ENCODE measurements around the gene SMURF2.

SMURF2 gene

GRCh38 chr17:64532409-64532808 is 129.7 kb downstream of the SMURF2 start:
- no peak for DNase-seq

- no peak for DNase-seq
Observed at GRCh38 chr17:64531955-64532371, 130.1 kb downstream of the SMURF2 start.

DNA sequence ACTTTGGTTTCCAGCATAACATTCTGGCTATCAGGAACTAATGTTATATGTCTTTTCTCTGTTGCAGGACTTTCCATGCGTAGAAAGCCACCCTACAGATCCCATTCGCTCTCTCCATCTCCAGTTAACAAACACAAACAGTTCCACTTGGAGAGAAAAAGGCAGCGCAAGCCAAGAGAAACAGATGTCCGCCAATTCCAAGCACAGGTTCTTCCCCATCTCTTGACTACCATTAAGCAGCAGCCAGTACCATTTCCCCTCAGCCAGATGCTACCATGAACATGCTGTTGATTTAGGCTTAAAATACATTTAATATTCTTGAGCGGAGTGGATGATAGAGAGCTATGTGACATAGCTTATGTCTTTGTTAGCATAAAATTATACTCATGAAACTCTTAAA is 132.9 kb downstream of the SMURF2 start:
- DNase-seq = no peak

- no peak for DNase-seq
Observed at GRCh38 chr17:64527914-64528313, 134.2 kb downstream of the SMURF2 start.

DNA sequence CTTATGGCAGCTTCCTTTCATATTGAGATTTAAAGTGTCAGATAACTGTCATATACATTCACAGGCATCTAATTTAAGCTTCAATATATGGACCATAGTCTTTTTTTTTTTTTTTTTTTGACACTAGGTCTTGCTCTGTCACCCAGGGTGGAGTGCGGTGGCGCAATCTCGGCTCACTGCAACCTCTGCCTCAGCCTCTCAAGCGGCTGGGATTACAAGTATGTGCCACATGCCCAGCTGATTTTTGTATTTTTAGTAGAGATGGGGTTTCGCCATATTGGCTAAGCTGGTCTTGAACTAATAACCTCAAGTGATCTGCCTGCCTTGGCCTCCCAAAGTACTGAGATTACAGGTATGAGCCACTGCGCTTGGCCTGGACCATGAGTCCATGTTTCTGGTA is 141.7 kb downstream of the SMURF2 start:
- no peak for DNase-seq

DNA sequence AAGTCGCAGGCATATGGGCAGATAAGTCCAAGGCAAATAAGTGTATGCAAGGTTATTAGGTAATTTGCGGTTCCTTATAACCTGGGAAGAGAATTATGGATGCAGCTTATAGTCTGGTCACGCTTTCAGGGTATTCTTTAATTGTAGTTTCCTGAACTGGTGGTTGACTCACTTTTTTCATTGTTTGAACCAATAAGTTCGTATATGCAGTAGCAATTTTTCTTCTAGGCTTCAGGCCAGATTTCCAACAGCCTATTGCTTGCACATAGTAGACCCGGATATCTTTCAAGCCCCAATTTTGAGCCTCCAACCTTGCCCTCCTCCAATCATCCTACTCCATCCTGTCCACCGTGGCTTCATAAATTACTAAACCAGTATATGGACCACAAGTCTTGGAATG is 142.5 kb downstream of the SMURF2 start:
- DNase-seq = no peak

GRCh38 chr17:64515829-64516228 is 146.3 kb downstream of the SMURF2 start:
- DNase-seq = no peak

DNA sequence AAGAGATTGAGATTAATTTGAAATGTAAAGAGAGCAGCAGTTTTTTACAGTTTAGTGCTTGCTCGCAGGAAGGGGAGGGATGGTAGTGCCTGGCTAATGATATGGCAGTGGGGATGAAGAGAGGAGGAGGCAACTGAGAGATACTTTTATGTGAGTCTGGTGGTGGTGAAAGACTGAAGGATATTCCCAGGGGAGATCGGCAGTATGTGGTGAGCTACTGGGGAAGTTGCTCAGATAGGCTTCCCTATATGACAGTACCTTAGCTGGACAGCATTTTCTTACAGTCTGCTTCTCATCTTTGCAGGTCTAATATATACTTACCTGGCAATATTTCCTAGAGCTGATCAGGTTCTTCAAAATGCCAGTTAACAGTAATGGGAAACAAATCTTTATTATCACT is 146.7 kb downstream of the SMURF2 start:
- DNase-seq = no peak

- DNase-seq = no peak
Observed at GRCh38 chr17:64509179-64509578, 152.9 kb downstream of the SMURF2 start.

GRCh38 chr17:64508683-64509082 is 153.4 kb downstream of the SMURF2 start:
- DNase-seq = no peak

GRCh38 chr17:64507413-64507782 is 154.7 kb downstream of the SMURF2 start:
- peak in 1 of 2 donors; percentile 77 for DNase-seq

GRCh38 chr17:64506576-64507412 is 155.3 kb downstream of the SMURF2 start, which contains the start of gene CEP95:
TSS of gene CEP95 (plus strand) at chr17:64506977. CDS start at chr17:64507098, 121 bp downstream.
- DNase-seq = peak; percentile 98 to 100

- DNase-seq = peak; percentile 98 to 100
Observed at GRCh38 chr17:64506201-64506575, 155.9 kb downstream of the SMURF2 start, which contains the start of gene DDX5. TSS of gene DDX5 (minus strand) at chr17:64506289. CDS start at chr17:64506119, 170 bp downstream.

DNA sequence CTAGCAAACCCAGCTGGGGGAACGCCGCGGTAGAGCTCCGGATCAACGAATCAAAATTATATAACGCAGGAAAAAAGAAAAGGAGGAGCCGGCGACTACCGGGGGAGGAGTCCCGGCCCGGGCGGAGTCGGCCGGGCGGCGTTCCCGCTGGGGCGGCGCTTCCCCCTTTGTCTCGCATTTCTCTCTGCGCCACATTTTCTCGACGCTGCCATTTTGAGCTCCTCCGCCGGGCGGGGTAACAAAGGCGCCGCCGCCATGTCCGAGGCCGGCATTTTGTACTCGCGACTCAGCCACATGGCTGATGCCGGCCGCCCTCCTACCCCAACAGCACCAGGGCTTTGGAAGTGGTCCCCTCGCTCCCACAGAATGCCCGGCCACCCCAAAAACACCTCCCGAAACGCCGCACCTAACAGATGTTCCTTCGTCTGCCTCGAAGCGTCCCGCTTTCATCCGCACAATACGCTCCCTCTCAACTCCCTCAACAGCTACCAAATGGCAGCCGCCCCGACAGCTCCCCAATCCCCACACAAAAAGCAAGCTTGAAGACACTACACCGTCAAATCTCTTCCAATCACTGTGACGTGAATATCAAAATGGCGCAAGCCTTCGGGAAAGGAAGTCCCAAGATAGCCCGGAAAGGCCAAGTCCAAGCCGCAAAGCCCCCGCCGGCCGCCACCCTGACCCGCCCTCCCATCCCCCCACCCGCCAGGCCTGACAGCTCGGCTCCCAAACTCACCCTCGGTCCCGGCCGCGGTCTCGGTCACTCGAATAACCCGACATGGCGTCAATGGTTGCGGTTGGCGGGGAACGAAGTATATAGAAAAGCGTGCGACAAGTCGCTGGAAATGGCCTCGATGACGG is 156.5 kb downstream of the SMURF2 start:
- peak; percentile 71 to 82 for DNase-seq

GRCh38 chr17:64504769-64505339 is 157.3 kb downstream of the SMURF2 start:
- no peak for DNase-seq

DNA sequence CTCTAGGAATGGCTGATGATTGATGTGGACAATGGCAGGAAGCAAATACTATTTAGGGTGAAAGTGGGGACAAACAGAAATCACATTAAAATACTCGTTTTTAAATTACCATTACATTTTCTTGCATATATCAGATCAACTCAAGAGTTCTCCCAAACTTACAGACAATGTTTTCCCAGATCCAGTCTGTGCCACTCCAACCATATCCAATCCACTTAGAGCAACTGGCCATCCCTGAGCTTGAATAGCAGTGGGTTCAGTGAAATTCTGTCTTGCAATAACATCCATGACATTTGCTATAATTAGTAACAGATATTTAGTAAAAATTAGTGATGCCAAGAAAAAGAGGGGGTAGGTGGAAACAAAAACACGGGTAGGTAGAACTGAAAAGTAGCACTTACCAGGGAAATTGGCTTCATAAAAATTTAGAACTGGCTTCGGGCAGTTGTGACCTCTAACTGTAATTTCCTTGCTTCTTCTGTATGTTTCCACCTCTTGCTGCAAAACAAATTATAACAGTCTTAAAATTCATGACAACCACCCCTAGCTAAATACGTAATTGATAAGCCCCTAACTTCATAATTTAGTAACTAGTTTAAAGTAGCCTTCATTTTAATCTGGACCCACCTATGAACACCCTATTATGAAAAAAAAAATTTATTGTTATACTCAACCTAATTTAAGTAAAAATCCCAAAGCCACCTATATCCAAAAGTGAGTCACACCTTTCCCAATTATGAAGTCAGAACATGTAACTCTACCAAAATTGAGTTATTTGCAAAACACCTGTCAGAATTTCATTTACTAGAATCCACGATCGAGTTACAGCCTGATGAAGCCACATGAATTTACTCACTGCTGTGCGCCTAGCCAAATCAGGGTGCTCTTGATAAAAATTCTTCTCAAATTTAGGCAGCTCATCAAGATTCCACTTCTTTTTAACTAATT is 158.0 kb downstream of the SMURF2 start:
- DNase-seq = no peak

GRCh38 chr17:64503341-64503740 is 158.8 kb downstream of the SMURF2 start:
- DNase-seq = no peak

- DNase-seq = no peak
Observed at GRCh38 chr17:64502809-64503208, 159.3 kb downstream of the SMURF2 start.

GRCh38 chr17:64502021-64502420 is 160.1 kb downstream of the SMURF2 start:
- no peak for DNase-seq

GRCh38 chr17:64500862-64501765 is 161.0 kb downstream of the SMURF2 start:
- DNase-seq = no peak

GRCh38 chr17:64500487-64500859 is 161.6 kb downstream of the SMURF2 start:
- DNase-seq = no peak
